GM12878 (cell line): ENCODE results near the gene CLCNKB.
"Not testable (repeated sequence)": the region's sequence is repeated elsewhere in the genome, so short reads cannot be mapped to it uniquely, and the experiment has no call there.

Source experiments
- CTCF ChIP-seq, 3 experiments: IDR thresholded peaks in 2 of 3; conservative IDR thresholded peaks in 1 of 3; 2 replicates each; pipeline ENCODE4 v1.5.1; 2011; ENCODE audit warnings: low read depth in 3 of 3, low read length in 3 of 3, mild to moderate bottlenecking in 3 of 3, control low read depth in 2 of 3, moderate library complexity in 2 of 3, inconsistent platforms in 1 of 3, mixed read lengths in 1 of 3; ENCODE audit not compliant: control insufficient read depth in 2 of 3, insufficient read depth in 1 of 3; ENCODE audit errors: extremely low read depth in 1 of 3
- FOS ChIP-seq: IDR thresholded peaks from 3 replicates; pipeline ENCODE4 v1.6.1; 2011; ENCODE audit warnings: borderline replicate concordance; ENCODE audit not compliant: insufficient read length; ENCODE audit errors: extremely low read depth
- JUNB ChIP-seq: IDR thresholded peaks from 2 replicates; pipeline ENCODE4 v1.6.1; 2016; ENCODE audit warnings: antibody characterized with exemption, mild to moderate bottlenecking
- MAX ChIP-seq: IDR thresholded peaks from 2 replicates; pipeline ENCODE4 v1.6.1; 2012; ENCODE audit warnings: low read depth, low read length, improper control_type of control experiment
- NFXL1 ChIP-seq: fragments of 450-650 bp; IDR thresholded peaks from 2 replicates; pipeline ENCODE4 v1.6.1; 2017; ENCODE audit warnings: antibody characterized with exemption, mild to moderate bottlenecking, borderline replicate concordance
- POLR2A ChIP-seq: IDR thresholded peaks from 2 replicates; pipeline ENCODE4 v1.6.1; 2011; ENCODE audit warnings: low read depth, mild to moderate bottlenecking, low read length
- POLR2AphosphoS5 ChIP-seq: IDR thresholded peaks from 2 replicates; pipeline ENCODE4 v1.6.1; 2011; ENCODE audit warnings: mild to moderate bottlenecking, low read length, inconsistent platforms
- POU2F2 ChIP-seq: IDR thresholded peaks from 3 replicates; pipeline ENCODE4 v1.6.1; 2011; ENCODE audit warnings: low read depth, mild to moderate bottlenecking, low read length, borderline replicate concordance
- RCOR1 ChIP-seq: conservative IDR thresholded peaks from 2 replicates; pipeline ENCODE4 v1.6.1; 2012; ENCODE audit warnings: low read depth, low read length, improper control_type of control experiment
- REST ChIP-seq: IDR thresholded peaks from 2 replicates; pipeline ENCODE4 v1.6.1; 2012; ENCODE audit warnings: mild to moderate bottlenecking, low read depth, low read length
- SIN3A ChIP-seq: IDR thresholded peaks from 2 replicates; pipeline ENCODE4 v1.6.1; 2012; ENCODE audit warnings: low read depth, low read length, improper control_type of control experiment
- SIX5 ChIP-seq: IDR thresholded peaks from 2 replicates; pipeline ENCODE4 v1.6.1; 2011; ENCODE audit warnings: mild to moderate bottlenecking, low read depth, low read length, moderate library complexity; ENCODE audit not compliant: severe bottlenecking
- SMAD1 ChIP-seq: fragments of 450-650 bp; IDR thresholded peaks from 2 replicates; pipeline ENCODE4 v1.6.1; 2018; ENCODE audit warnings: mild to moderate bottlenecking, low read depth; ENCODE audit not compliant: partially characterized antibody

GRCh38 chr1:16001274-16001673 is 42.3 kb upstream of the CLCNKB start:
- not testable (repeated sequence) for TF ChIP-seq NFXL1; FOS; SIX5; POLR2AphosphoS5; CTCF (IDR thresholded peaks at IDR 0.05 in 2 of 3, conservative IDR thresholded peaks at IDR 0.05 in 1 of 3; ENCODE audit: control insufficient read depth in 2 of 3, extremely low read depth in 1 of 3, insufficient read depth in 1 of 3, low read depth in 3 of 3, low read length in 3 of 3); RCOR1; POU2F2; POLR2A; SMAD1; REST; SIN3A; MAX; JUNB
